T-cell (primary cell): ENCODE data around the gene THBS2. TPM values are rescaled to one million over a fixed set of nuclear protein-coding genes. Genes with fewer than 3 reads are reported as not detected.

Source experiments
- ATAC-seq, 4 experiments: fragments of 200-7000 bp in 3 of 4; fragments of 150-1000 bp in 1 of 4; cut with Tn5 transposase; replicated peaks in 1 of 4; 1 replicate in 3 of 4; 2 replicates in 1 of 4; pipeline ENCODE4 v1.10.0; 2021; ENCODE audit warnings: moderate library complexity in 3 of 4, mild to moderate bottlenecking in 2 of 4, moderate number of reproducible peaks in 1 of 4
- CTCF ChIA-PET, 2 donors: fragments of 300-600 bp; sonication (Branson Sonifier 250); formaldehyde crosslinking; loops; one replicate each; lab custom pipeline; 2022; ENCODE audit warnings: antibody characterized with exemption in 2 of 2; lab: Charles Lee
- POLR2A ChIA-PET, 2 donors: fragments of 300-600 bp; sonication (Branson Sonifier 250); formaldehyde crosslinking; loops; one replicate each; lab custom pipeline; 2022; ENCODE audit warnings: antibody characterized with exemption in 2 of 2; lab: Charles Lee
- DNase-seq, 35 experiments: peaks; one replicate each; pipeline versions ENCODE4 v3.0.0 to v3.0.0-alpha.2; 2013 to 2023
- H3K27ac ChIP-seq: one replicate; pipeline ENCODE4 v1.5.1; 2013; ENCODE audit warnings: low read length
- H3K27me3 ChIP-seq, 2 experiments: replicated peaks in 1 of 2; 1 replicate in 1 of 2; 2 replicates in 1 of 2; pipeline versions ENCODE4 v1.6.1 to v1.7.0; 2013; ENCODE audit warnings: low read length in 1 of 2, mixed read lengths in 1 of 2; ENCODE audit not compliant: control insufficient read depth in 2 of 2, insufficient read depth in 2 of 2; ENCODE audit errors: extremely low read depth in 1 of 2
- H3K36me3 ChIP-seq, 2 donors: 1 replicate in 1 of 2; 2 replicates in 1 of 2; pipeline versions ENCODE4 v1.6.1 to v1.7.0; 2013; ENCODE audit warnings: low read length in 1 of 2; ENCODE audit not compliant: control insufficient read depth in 2 of 2, insufficient read depth in 1 of 2; ENCODE audit errors: extremely low read depth in 1 of 2
- H3K4me1 ChIP-seq, 2 experiments: 1 replicate in 1 of 2; 2 replicates in 1 of 2; pipeline versions ENCODE4 v1.6.1 to v1.7.0; 2013; ENCODE audit warnings: low read length in 2 of 2, mixed read lengths in 1 of 2; ENCODE audit not compliant: insufficient read depth in 2 of 2, control insufficient read depth in 1 of 2; ENCODE audit errors: extremely low read depth in 1 of 2
- H3K4me3 ChIP-seq, 2 donors: 1 replicate in 1 of 2; 2 replicates in 1 of 2; pipeline versions ENCODE4 v1.5.1 to v1.7.0; 2013; ENCODE audit warnings: mild to moderate bottlenecking in 2 of 2, low read length in 1 of 2, moderate library complexity in 1 of 2; ENCODE audit not compliant: control insufficient read depth in 1 of 2; ENCODE audit errors: extremely low read depth in 1 of 2
- H3K9me3 ChIP-seq: 2 replicates; pipeline ENCODE4 v1.7.0; 2013
- H3K27ac Mint-ChIP-seq, 2 donors: one replicate each; pipeline ENCODE4 v1.8.0; 2020 to 2021; ENCODE audit warnings: mild to moderate bottlenecking in 2 of 2, mixed read lengths in 2 of 2
- H3K27me3 Mint-ChIP-seq, 2 donors: one replicate each; pipeline ENCODE4 v1.8.0; 2021 to 2022; ENCODE audit warnings: mixed read lengths in 2 of 2
- H3K36me3 Mint-ChIP-seq: one replicate; pipeline ENCODE4 v1.8.0; 2021; ENCODE audit warnings: mixed read lengths
- H3K4me1 Mint-ChIP-seq, 3 donors: one replicate each; pipeline ENCODE4 v1.8.0; 2020 to 2022; ENCODE audit warnings: mixed read lengths in 3 of 3, mild to moderate bottlenecking in 1 of 3
- H3K4me3 Mint-ChIP-seq, 3 donors: one replicate each; pipeline ENCODE4 v1.8.0; 2020 to 2022; ENCODE audit warnings: mild to moderate bottlenecking in 3 of 3, mixed read lengths in 3 of 3, moderate library complexity in 3 of 3
- H3K9me3 Mint-ChIP-seq, 3 donors: one replicate each; pipeline ENCODE4 v1.8.0; 2020 to 2022; ENCODE audit warnings: mixed read lengths in 3 of 3
- WGBS: methylation state at CpG from one replicate; pipeline ENCODE4 v1.1.5; 2013; ENCODE audit warnings: missing lambda C conversion rate; ENCODE audit not compliant: insufficient coverage; 5-methylcytosine and 5-hydroxymethylcytosine counted together
- total RNA-seq, 35 experiments: library from RNA in 6 of 35; stranded (reverse) in 6 of 35; fragments of 120-200 nt in 1 of 35; gene quantifications; one replicate each; pipeline versions ENCODE4 v1.2.1 to v1.2.4 and lab custom pipeline; 2013 to 2026

Gene THBS2
- total RNA-seq, 5 donors from 2014 or later (not counting 1 experiment from before 2014, with no cell fraction given), result 0.09 to 0.39 (median 0.12) TPM; not detected in 2

GRCh38 chr6:169296170-169296569 lies 42.5 kb upstream of the THBS2 start:
- Histone ChIP-seq H3K27me3 (peaks cover 0 to 4% of the 10 kb centered on the region in 2 experiments), H3K9me3 (peaks cover 2% of the 10 kb centered on the region), H3K36me3 (no peaks in the 10 kb centered on the region), H3K4me3 (no peak overlapping the region), H3K27ac (no peak overlapping the region), H3K4me1 (no peaks in the 10 kb centered on the region)
- ATAC-seq, result no peak
- peaks cover 13 to 16% of the 10 kb centered on the region in 2 donors for H3K27me3 Mint-ChIP-seq
- H3K36me3 Mint-ChIP-seq, result no peaks in the 10 kb centered on the region
- WGBS, result 80% methylated on average over 1 of the region's 1 CpG
- DNase-seq, result no peak
- POLR2A ChIA-PET, result no interaction called here
- peaks cover 0 to 7% (median 0%) of the 10 kb centered on the region in 3 donors for H3K9me3 Mint-ChIP-seq
- no peaks in the 10 kb centered on the region for H3K4me1 Mint-ChIP-seq
- H3K4me3 Mint-ChIP-seq, result no peak overlapping the region
- no peak overlapping the region for H3K27ac Mint-ChIP-seq
- CTCF ChIA-PET, result no interaction called here

- Mint-ChIP-seq H3K27ac (no peak overlapping the region), H3K9me3 (peaks cover 0 to 2% (median 0%) of the 10 kb centered on the region in 3 donors), H3K27me3 (peaks cover 10 to 14% of the 10 kb centered on the region in 2 donors), H3K4me1 (no peaks in the 10 kb centered on the region), H3K4me3 (no peak overlapping the region), H3K36me3 (no peaks in the 10 kb centered on the region)
- no peak for DNase-seq
- H3K4me3 ChIP-seq, result no peak overlapping the region
- ChIA-PET POLR2A (no interaction called here), CTCF (no interaction called here)
- no peaks in the 10 kb centered on the region for H3K9me3 ChIP-seq
- H3K4me1 ChIP-seq, result no peaks in the 10 kb centered on the region
- peaks cover 0 to 7% of the 10 kb centered on the region in 2 experiments for H3K27me3 ChIP-seq
- H3K36me3 ChIP-seq, result no peaks in the 10 kb centered on the region
- ATAC-seq, result no peak
- no CpG with 5 or more reads among the region's 2 CpGs for WGBS
- H3K27ac ChIP-seq, result no peak overlapping the region
These were observed 39.5 kb upstream of the THBS2 start for GRCh38 chr6:169293196-169293595.

GRCh38 chr6:169292338-169293124 lies 38.9 kb upstream of the THBS2 start:
- Histone ChIP-seq H3K36me3 (no peaks in the 10 kb centered on the region), H3K27ac (no peak overlapping the region), H3K4me3 (no peak overlapping the region), H3K9me3 (no peaks in the 10 kb centered on the region), H3K27me3 (peaks cover 0 to 13% of the 10 kb centered on the region in 2 experiments), H3K4me1 (no peaks in the 10 kb centered on the region)
- no peak overlapping the region for H3K27ac Mint-ChIP-seq
- no peaks in the 10 kb centered on the region for H3K9me3 Mint-ChIP-seq
- WGBS, result 96% methylated on average over 4 of the region's 11 CpGs
- ATAC-seq (no peak), DNase-seq (no peak)
- POLR2A ChIA-PET, result no interaction called here
- H3K36me3 Mint-ChIP-seq, result no peaks in the 10 kb centered on the region
- H3K27me3 Mint-ChIP-seq, result peaks cover 7 to 16% of the 10 kb centered on the region in 2 donors
- CTCF ChIA-PET, result no interaction called here
- no peaks in the 10 kb centered on the region for H3K4me1 Mint-ChIP-seq
- no peak overlapping the region for H3K4me3 Mint-ChIP-seq

GRCh38 chr6:169291646-169292337 lies 38.1 kb upstream of the THBS2 start:
- peaks cover 0 to 14% of the 10 kb centered on the region in 2 experiments for H3K27me3 ChIP-seq
- DNase-seq (no peak), ATAC-seq (no peak)
- CTCF ChIA-PET, result no interaction called here
- Mint-ChIP-seq H3K36me3 (no peaks in the 10 kb centered on the region), H3K4me3 (no peak overlapping the region), H3K4me1 (no peaks in the 10 kb centered on the region), H3K27me3 (peaks cover 5 to 14% of the 10 kb centered on the region in 2 donors), H3K27ac (no peak overlapping the region), H3K9me3 (no peaks in the 10 kb centered on the region)
- H3K4me3 ChIP-seq, result no peak overlapping the region
- H3K27ac ChIP-seq, result no peak overlapping the region
- POLR2A ChIA-PET, result no interaction called here
- no peaks in the 10 kb centered on the region for H3K36me3 ChIP-seq
- no peaks in the 10 kb centered on the region for H3K9me3 ChIP-seq
- 79% methylated on average over 8 of the region's 14 CpGs for WGBS
- no peaks in the 10 kb centered on the region for H3K4me1 ChIP-seq

- ChIA-PET CTCF (no interaction called here), POLR2A (no interaction called here)
- no peak overlapping the region for H3K4me3 ChIP-seq
- H3K27me3 Mint-ChIP-seq, result peaks cover 4 to 10% of the 10 kb centered on the region in 2 donors
- no peaks in the 10 kb centered on the region for H3K9me3 ChIP-seq
- H3K4me1 Mint-ChIP-seq, result no peaks in the 10 kb centered on the region
- no peaks in the 10 kb centered on the region for H3K36me3 Mint-ChIP-seq
- no peaks in the 10 kb centered on the region for H3K36me3 ChIP-seq
- WGBS, result 83% methylated on average over 9 of the region's 9 CpGs
- H3K27ac ChIP-seq, result no peak overlapping the region
- DNase-seq, result no peak
- H3K27me3 ChIP-seq, result peaks cover 0 to 10% of the 10 kb centered on the region in 2 experiments
- no peak overlapping the region for H3K4me3 Mint-ChIP-seq
- no peaks in the 10 kb centered on the region for H3K4me1 ChIP-seq
- no peak for ATAC-seq
- H3K27ac Mint-ChIP-seq, result no peak overlapping the region
- H3K9me3 Mint-ChIP-seq, result no peaks in the 10 kb centered on the region
These were observed 37.5 kb upstream of the THBS2 start for GRCh38 chr6:169291148-169291547.

GRCh38 chr6:169289619-169290339 lies 36.1 kb upstream of the THBS2 start:
- H3K27me3 Mint-ChIP-seq, result peaks cover 4 to 8% of the 10 kb centered on the region in 2 donors
- no peaks in the 10 kb centered on the region for H3K36me3 Mint-ChIP-seq
- Histone ChIP-seq H3K4me3 (no peak overlapping the region), H3K27ac (no peak overlapping the region), H3K27me3 (peaks cover 0 to 13% of the 10 kb centered on the region in 2 experiments), H3K9me3 (no peaks in the 10 kb centered on the region), H3K36me3 (no peaks in the 10 kb centered on the region), H3K4me1 (no peaks in the 10 kb centered on the region)
- 70% methylated on average over 16 of the region's 18 CpGs for WGBS
- ATAC-seq, result no peak
- H3K4me3 Mint-ChIP-seq, result no peak overlapping the region
- H3K4me1 Mint-ChIP-seq, result no peaks in the 10 kb centered on the region
- CTCF ChIA-PET, result no interaction called here
- no peak for DNase-seq
- no peaks in the 10 kb centered on the region for H3K9me3 Mint-ChIP-seq
- POLR2A ChIA-PET, result no interaction called here
- no peak overlapping the region for H3K27ac Mint-ChIP-seq
